Effector memory CD8-positive, alpha-beta T cell (primary cell): Measurements from ENCODE around the gene ARHGAP1.

Source experiments
- ATAC-seq: fragments of 150-1000 bp; cut with Tn5 transposase; replicated peaks from 2 replicates; pipeline ENCODE4 v1.10.0; 2021; ENCODE audit warnings: mild to moderate bottlenecking, moderate library complexity
- DNase-seq, 3 experiments: peaks; one replicate each; pipeline ENCODE4 v3.0.0; 2021
- H3K27ac Mint-ChIP-seq, 2 donors: one replicate each; pipeline ENCODE4 v1.8.0; 2022; ENCODE audit warnings: mild to moderate bottlenecking in 2 of 2, mixed read lengths in 2 of 2, moderate library complexity in 2 of 2
- H3K27me3 Mint-ChIP-seq, 2 donors: one replicate each; pipeline ENCODE4 v1.8.0; 2022; ENCODE audit warnings: mixed read lengths in 2 of 2
- H3K36me3 Mint-ChIP-seq: one replicate; pipeline ENCODE4 v1.8.0; 2022; ENCODE audit warnings: mild to moderate bottlenecking, moderate library complexity, mixed read lengths; ENCODE audit not compliant: insufficient read depth
- H3K4me1 Mint-ChIP-seq, 2 donors: one replicate each; pipeline ENCODE4 v1.8.0; 2022; ENCODE audit warnings: low read depth in 2 of 2, mixed read lengths in 2 of 2
- H3K4me3 Mint-ChIP-seq, 2 donors: one replicate each; pipeline ENCODE4 v1.8.0; 2022; ENCODE audit warnings: mild to moderate bottlenecking in 2 of 2, mixed read lengths in 2 of 2, moderate library complexity in 2 of 2
- H3K9me3 Mint-ChIP-seq, 2 donors: one replicate each; pipeline ENCODE4 v1.8.0; 2022; ENCODE audit warnings: mixed read lengths in 2 of 2

ARHGAP1 gene

DNA sequence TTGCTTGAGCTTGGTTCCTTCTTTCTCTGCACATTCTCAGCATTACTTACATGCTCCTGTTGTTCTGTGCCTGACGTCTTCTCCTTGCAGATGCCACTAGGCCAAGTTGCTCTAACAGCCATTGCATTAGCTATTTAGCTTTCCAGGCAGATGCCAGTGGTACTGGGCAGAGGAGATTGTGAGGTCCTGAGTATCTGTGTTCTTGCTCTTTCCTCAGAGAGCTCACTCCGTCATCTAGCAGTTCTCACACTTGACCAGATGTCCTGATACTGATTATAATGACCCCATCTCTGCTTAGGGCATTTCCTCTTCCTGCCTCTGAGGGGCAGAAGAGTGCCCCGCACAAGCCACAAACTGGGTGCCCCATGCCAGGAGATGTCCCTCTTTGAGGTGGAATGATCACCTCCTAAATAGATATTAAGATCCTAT is 30.7 kb downstream of the ARHGAP1 start:
- DNase-seq (no peak), ATAC-seq (no peak)
- Mint-ChIP-seq H3K27ac (peak overlapping the region; percentile 60 to 97), H3K9me3 (no peaks in the 10 kb centered on the region), H3K27me3 (no peaks in the 10 kb centered on the region), H3K4me1 (peaks cover 33 to 40% of the 10 kb centered on the region in 2 donors), H3K4me3 (peak overlapping the region; percentile 50 to 63), H3K36me3 (peaks cover 46% of the 10 kb centered on the region)

DNA sequence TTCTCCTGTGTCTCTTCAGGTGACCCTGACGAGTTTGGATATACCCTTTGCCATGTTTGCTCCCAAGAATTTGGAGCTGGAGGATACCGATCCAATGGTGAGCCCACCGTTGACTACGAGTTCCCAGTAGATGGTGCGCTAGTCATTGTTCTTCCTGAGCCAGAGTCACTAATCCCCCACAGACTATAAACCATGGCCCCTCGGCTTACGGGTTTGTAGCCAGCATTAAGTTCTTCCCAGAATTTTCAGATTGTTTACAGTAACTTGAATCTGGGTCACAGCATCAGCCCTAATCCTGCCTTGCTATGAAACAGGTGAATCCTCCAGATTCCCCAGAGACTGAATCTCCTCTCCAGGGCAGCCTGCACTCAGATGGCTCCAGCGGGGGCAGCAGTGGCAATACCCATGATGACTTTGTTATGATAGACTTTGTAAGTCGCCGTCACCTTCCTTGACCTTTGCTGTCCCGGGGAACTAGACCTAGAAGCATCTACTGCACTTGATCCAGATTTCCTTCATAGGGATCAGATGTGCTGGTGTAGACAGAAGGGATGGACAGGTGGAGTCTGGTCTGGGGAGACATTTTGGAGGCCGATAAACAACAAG is 31.8 kb downstream of the ARHGAP1 start:
- DNase-seq (no peak), ATAC-seq (no peak)
- Mint-ChIP-seq H3K27ac (peak overlapping the region; percentile 60 to 97), H3K9me3 (no peaks in the 10 kb centered on the region), H3K4me3 (no peak overlapping the region), H3K36me3 (peaks cover 54% of the 10 kb centered on the region), H3K4me1 (peaks cover 29 to 35% of the 10 kb centered on the region in 2 donors), H3K27me3 (no peaks in the 10 kb centered on the region)

DNA sequence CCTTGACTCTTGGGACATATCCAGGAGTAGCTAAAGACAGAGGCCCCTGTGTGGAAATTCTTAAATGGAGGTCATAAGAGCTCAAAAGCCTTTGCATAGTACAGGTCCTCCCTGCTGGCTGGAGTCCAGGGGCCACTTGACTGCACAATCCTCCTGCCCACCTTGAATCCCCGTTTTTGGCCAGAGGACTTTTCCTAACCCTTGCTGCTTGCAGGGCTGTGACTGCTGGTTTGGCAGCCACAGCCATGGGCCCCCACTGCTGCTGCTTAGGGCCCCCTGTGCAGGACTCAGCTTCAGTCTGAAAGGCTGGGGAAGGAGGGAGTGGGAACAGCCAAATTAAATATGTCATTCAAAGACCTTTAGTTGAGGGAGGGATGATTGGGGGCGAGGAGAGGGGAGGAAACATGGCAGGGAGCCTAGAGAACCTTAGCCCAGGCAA is 33.4 kb downstream of the ARHGAP1 start:
- no peaks in the 10 kb centered on the region for H3K9me3 Mint-ChIP-seq
- peak overlapping the region; percentile 65 to 70 for H3K27ac Mint-ChIP-seq

DNA sequence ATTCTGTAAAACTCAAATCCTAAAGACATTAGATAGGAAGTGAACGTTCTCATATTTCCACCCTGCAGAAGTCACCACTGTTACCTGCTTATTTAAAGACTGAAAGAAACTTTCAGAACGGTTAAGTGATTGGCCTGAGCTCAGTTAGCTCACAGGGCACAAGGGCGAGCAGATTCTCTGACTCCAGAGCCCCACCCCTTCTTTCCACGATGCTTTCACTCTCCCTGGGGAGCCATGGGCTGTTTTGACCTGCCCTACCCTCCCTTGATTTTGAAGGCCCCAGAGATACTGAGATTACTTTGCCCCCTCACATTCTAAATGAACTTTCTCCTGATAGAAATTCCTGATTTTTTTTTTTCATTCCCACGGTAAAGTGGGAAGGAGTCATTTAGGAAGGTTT is 33.9 kb downstream of the ARHGAP1 start:
- H3K4me3 Mint-ChIP-seq = no peak overlapping the region
- no peak for DNase-seq
- H3K27me3 Mint-ChIP-seq = no peaks in the 10 kb centered on the region
- peaks cover 67% of the 10 kb centered on the region for H3K36me3 Mint-ChIP-seq
- no peak for ATAC-seq
- peaks cover 17 to 20% of the 10 kb centered on the region in 2 donors for H3K4me1 Mint-ChIP-seq
- H3K27ac Mint-ChIP-seq = peak overlapping the region; percentile 65 to 70
- H3K9me3 Mint-ChIP-seq = no peaks in the 10 kb centered on the region

More for the DNA sequence above, 33.4 kb downstream of the ARHGAP1 start:
- DNase-seq (no peak), ATAC-seq (no peak)
- peaks cover 21 to 24% of the 10 kb centered on the region in 2 donors for H3K4me1 Mint-ChIP-seq
- H3K4me3 Mint-ChIP-seq = no peak overlapping the region
- H3K36me3 Mint-ChIP-seq = peaks cover 64% of the 10 kb centered on the region
- no peaks in the 10 kb centered on the region for H3K27me3 Mint-ChIP-seq

DNA sequence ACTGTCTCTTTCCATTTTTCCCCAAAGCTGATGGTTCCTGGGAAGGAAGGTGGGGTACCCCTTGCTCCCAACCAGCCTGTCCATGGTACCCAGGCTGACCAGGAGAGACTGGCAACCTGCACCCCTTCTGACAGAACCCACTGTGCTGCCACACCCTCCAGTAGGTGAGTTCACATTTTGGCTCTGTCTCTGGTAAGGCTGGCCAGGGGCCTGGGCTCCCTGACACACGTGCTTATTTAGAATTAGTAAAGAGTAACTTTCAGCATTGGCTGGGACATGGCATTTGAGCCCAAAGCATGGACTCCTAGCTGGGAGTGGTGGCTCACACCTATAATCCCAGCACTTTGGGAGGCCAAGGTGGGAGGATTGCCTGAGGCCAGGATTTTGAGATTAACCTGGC is 35.1 kb downstream of the ARHGAP1 start:
- peaks cover 10 to 12% of the 10 kb centered on the region in 2 donors for H3K4me1 Mint-ChIP-seq
- H3K27ac Mint-ChIP-seq = no peak overlapping the region
- no peaks in the 10 kb centered on the region for H3K27me3 Mint-ChIP-seq
- no peaks in the 10 kb centered on the region for H3K9me3 Mint-ChIP-seq
- H3K36me3 Mint-ChIP-seq = peaks cover 71% of the 10 kb centered on the region
- DNase-seq = no peak
- H3K4me3 Mint-ChIP-seq = no peak overlapping the region
- ATAC-seq = no peak

DNA sequence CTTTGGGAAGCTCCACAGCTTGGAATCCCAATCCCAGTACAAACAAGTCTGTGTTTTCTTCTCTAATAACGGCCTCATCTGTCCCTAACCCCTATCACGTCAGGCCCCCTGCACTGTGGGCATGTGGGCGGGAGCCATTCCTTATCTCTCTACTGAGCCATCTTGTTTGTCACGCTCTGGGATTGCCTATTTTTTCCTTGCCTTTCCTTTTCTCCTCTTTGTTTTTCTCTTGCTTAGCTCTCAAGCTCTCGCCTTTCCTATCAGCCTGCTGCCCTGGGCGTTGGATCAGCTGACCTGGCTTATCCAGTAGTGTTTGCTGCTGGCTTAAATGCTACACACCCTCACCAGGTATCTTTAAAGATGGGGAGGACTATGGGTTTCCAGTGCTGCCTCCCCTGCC is 35.8 kb downstream of the ARHGAP1 start:
- Mint-ChIP-seq H3K36me3 (peaks cover 73% of the 10 kb centered on the region), H3K27me3 (no peaks in the 10 kb centered on the region), H3K4me1 (peaks cover 5 to 6% of the 10 kb centered on the region in 2 donors), H3K9me3 (no peaks in the 10 kb centered on the region), H3K4me3 (no peak overlapping the region), H3K27ac (peak overlapping the region in 1 of 2 donors; percentile 30)
- DNase-seq = no peak
- no peak for ATAC-seq

DNA sequence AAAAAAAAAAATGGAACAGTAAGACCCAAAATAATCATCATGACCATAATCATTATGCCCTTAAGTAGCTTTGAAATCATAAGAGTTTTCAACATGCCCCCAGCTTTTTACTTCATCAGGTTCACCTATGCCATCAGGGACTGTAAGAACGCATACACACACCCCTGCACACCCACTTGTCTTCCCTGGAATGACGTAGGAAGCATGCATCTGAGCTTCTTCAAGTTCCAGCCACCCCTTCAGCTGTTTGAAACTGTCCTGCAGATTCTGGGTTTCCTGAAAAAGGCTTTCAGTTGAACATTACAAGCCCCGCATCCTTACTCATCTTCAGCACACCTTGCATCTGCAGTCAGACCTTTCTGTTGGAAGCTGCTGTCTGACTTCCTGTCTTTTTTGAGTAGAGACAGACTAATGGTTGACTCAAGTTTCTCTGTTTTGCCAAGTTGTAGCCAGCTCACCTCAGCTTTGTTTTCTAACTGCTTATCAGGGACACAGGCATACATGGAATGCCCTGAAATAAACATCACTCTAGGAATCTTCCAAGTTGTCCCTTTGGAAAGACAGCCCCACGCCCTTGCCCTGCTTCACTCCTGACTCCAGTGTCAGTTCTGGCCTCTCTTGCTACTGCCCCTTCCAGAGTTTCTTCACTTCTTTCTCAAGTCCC is 37.0 kb downstream of the ARHGAP1 start:
- Mint-ChIP-seq H3K4me3 (no peak overlapping the region), H3K9me3 (no peaks in the 10 kb centered on the region), H3K36me3 (peaks cover 84% of the 10 kb centered on the region), H3K27ac (peak overlapping the region in 1 of 2 donors; percentile 83), H3K27me3 (no peaks in the 10 kb centered on the region), H3K4me1 (peaks cover 0 to 2% of the 10 kb centered on the region in 2 donors)
- no peak for DNase-seq
- ATAC-seq = no peak

DNA sequence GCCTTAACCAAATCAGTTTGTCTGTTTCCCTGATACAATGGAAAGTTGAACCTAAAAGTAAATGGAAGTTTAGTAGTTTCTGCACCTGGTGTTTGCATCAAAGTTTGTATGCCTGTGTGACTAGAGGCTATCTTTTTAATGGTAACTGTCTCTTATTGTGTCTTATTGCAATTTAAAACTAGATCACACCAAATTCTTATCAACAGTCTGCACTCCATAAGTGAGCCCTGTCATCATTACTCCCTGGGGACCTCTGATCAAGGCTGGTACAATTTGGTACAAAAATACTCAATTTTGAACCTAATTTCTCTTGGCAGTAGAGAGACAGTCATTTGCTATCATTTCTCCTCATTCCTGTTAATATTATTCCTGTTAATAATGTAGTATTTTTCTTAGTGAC is 38.1 kb downstream of the ARHGAP1 start:
- Mint-ChIP-seq H3K4me3 (no peak overlapping the region), H3K27ac (no peak overlapping the region), H3K36me3 (peaks cover 95% of the 10 kb centered on the region), H3K9me3 (no peaks in the 10 kb centered on the region), H3K27me3 (no peaks in the 10 kb centered on the region), H3K4me1 (peaks cover 0 to 2% of the 10 kb centered on the region in 2 donors)
- no peak for DNase-seq
- ATAC-seq = no peak

DNA sequence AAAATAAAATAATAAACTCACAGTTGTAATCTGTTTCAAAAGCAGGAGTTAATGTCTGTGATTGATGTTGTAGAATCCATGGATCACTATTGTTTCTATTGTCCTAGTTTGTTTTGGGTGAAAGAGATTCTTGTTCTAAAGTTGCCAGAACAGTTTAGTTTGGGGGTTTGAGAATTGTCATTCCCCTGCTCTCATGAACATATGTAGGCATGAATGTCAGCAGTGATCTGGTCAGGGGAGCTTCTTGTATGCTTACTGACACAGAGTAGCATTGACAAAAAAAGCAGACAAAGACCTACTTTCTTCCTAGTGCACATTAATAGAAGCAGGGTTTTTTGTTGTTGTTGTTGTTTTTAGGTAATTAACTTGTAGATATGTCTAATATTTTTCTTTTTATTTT is 38.6 kb downstream of the ARHGAP1 start:
- Mint-ChIP-seq H3K36me3 (peaks cover 95% of the 10 kb centered on the region), H3K4me3 (no peak overlapping the region), H3K27ac (no peak overlapping the region), H3K4me1 (peaks cover 0 to 2% of the 10 kb centered on the region in 2 donors), H3K9me3 (no peaks in the 10 kb centered on the region), H3K27me3 (no peaks in the 10 kb centered on the region)
- no peak for DNase-seq
- ATAC-seq = no peak

DNA sequence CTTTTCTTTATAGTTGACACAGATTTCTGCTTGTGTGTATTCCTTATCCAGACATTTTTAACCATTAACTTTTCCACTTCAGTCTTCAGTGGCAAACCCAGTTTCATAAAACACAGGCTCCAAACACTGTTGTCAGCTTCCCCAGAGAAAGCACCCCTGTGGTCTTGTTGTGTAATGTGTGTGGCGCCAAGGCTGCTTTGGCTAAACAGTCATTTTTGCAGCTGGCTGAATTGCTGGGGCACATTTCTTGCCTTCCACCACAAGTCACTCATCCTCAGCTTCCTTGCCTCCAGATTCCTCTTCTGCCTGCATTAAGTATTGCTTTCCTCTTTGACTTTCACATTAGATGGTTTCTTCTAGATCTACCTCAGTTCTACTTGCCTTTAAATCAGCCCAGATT is 40.5 kb downstream of the ARHGAP1 start:
- Mint-ChIP-seq H3K9me3 (no peaks in the 10 kb centered on the region), H3K4me3 (no peak overlapping the region), H3K36me3 (peaks cover 93% of the 10 kb centered on the region), H3K27ac (peak overlapping the region in 1 of 2 donors; percentile 32), H3K4me1 (peaks cover 0 to 2% of the 10 kb centered on the region in 2 donors), H3K27me3 (no peaks in the 10 kb centered on the region)
- ATAC-seq (no peak), DNase-seq (no peak)

DNA sequence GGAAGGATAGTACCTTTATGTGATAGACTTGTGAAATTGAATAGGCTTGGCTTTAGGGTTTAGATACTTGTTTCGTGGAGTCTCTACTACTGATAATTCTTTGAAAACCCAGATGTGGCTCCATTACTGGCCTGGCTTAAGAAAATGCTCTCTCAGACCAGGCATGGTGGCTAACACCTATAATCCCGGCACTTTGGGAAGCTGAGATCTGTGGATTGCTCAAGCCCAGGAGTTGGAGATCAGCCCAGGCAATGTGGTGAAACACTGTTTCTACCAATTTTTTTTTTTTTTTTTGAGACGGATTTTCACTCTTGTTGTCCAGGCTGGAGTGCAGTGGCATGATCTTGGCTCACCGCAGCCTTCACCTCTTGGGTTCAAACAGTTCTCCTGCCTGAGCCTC is 42.2 kb downstream of the ARHGAP1 start:
- no peak for DNase-seq
- no peaks in the 10 kb centered on the region for H3K4me1 Mint-ChIP-seq
- no peak overlapping the region for H3K4me3 Mint-ChIP-seq
- H3K9me3 Mint-ChIP-seq = no peaks in the 10 kb centered on the region
- ATAC-seq = no peak
- peaks cover 90% of the 10 kb centered on the region for H3K36me3 Mint-ChIP-seq
- H3K27ac Mint-ChIP-seq = peak overlapping the region in 1 of 2 donors; percentile 49
- H3K27me3 Mint-ChIP-seq = no peaks in the 10 kb centered on the region

DNA sequence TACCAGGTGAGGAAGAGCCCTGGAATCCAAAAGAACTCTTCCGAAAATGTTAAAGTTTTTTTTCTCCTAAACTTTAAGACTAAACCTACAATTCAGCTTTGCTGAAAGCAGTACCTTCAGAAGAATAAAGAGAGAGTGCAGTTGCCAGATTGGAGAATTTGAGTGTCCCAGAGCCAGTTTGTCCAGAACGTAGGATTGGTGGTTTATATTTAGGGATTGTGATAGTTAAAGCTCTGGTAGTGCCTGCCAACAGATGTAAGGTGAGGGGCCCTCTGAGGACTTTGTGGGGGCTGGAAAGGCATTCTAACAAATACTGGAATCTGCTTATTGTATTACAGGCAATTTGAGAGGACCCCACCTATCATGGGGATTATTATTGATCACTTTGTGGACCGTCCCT is 43.2 kb downstream of the ARHGAP1 start:
- no peak for DNase-seq
- no peak overlapping the region for H3K4me3 Mint-ChIP-seq
- no peaks in the 10 kb centered on the region for H3K9me3 Mint-ChIP-seq
- H3K27ac Mint-ChIP-seq = peak overlapping the region in 1 of 2 donors; percentile 7
- H3K27me3 Mint-ChIP-seq = no peaks in the 10 kb centered on the region
- ATAC-seq = no peak
- no peaks in the 10 kb centered on the region for H3K4me1 Mint-ChIP-seq
- peaks cover 91% of the 10 kb centered on the region for H3K36me3 Mint-ChIP-seq

DNA sequence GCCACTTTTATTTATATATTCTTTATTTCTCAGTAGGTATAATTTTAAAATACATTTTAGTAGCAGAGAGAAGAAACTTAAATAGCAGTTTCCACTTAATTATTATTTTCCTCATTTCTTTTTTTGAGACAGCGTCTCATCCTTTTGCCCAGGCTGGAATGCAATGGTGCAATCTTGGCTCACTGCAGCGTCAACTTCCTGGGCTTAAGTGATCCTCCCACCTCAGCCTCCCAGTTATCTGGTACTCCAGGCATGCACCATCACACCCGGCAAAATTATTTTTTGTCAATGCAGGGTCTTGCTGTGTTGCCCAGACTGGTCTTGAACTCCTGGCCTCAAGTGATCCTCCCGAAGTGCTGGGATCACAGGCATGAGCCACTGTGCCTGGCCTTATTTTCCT is 44.8 kb downstream of the ARHGAP1 start:
- no peak overlapping the region for H3K4me3 Mint-ChIP-seq
- no peaks in the 10 kb centered on the region for H3K4me1 Mint-ChIP-seq
- peaks cover 92% of the 10 kb centered on the region for H3K36me3 Mint-ChIP-seq
- no peaks in the 10 kb centered on the region for H3K27me3 Mint-ChIP-seq
- H3K27ac Mint-ChIP-seq = peak overlapping the region in 1 of 2 donors; percentile 58
- ATAC-seq (no peak), DNase-seq (no peak)
- H3K9me3 Mint-ChIP-seq = no peaks in the 10 kb centered on the region

DNA sequence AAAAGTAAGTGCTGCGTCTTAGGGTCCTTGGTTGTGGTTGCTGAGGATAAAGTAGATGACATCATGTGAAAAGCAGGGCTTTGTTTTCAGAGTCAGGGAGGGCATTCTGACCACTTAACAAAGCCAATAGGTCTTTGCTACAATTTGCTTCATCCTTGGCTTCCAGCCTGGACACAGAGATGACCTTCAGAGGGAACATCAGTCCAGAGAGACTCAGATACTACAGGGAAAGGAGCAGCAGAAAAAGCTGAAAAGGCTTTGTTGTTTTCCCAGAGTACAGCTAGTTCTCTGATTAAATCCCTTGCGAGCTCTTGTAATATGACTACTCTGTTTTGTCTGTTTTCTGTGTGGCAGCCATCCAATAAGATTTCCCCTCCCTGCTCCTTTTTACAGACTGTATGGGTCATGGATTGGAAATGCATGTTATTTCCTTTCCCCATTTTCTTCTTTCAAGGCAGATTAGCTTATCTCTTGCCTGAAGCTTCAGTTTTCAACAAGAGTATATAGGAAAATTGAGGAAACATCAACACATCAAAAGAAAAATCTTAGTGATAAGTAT is 51.2 kb downstream of the ARHGAP1 start:
- H3K36me3 Mint-ChIP-seq = peaks cover 88% of the 10 kb centered on the region
- H3K4me1 Mint-ChIP-seq = no peaks in the 10 kb centered on the region
- no peak for DNase-seq
- H3K4me3 Mint-ChIP-seq = no peak overlapping the region
- no peaks in the 10 kb centered on the region for H3K27me3 Mint-ChIP-seq
- H3K27ac Mint-ChIP-seq = no peak overlapping the region
- no peak for ATAC-seq
- no peaks in the 10 kb centered on the region for H3K9me3 Mint-ChIP-seq
